GM18505 (cell line): Measurements from ENCODE around the gene TSPAN7.

Experiments
- ATAC-seq: cut with Tn5 transposase; IDR thresholded peaks from one replicate; pipeline ENCODE4 v1.9.1; 2021; ENCODE audit not compliant: unreplicated experiment
- POLR2A ChIP-seq: IDR thresholded peaks from 4 replicates; pipeline ENCODE4 v1.6.1; 2011; ENCODE audit warnings: borderline replicate concordance; ENCODE audit not compliant: insufficient read depth, insufficient read length; ENCODE audit errors: extremely low read depth

The TSPAN7 gene

GRCh38 chrX:38601866-38602265 lies 40.5 kb downstream of the TSPAN7 start:
- TF ChIP-seq POLR2A = no peak
- ATAC-seq = no peak

DNA sequence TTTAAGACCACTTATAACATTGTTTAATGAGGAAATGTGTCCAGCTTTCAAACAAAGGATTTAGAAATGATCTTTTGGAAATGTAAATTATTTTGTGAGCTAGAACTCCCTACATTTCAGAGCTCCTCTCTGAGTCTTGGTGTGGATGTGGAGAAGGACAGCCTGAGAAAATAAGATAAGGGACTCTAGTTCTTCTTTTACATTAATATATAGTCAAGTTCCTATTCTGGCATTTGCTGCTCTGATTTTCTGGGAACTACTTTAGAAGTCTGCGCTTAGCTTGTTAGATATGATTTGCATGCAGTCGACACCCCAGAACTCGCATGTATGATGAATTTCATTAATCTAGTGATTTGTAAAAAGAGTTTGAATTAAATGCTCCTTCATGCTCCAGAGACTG lies 45.5 kb downstream of the TSPAN7 start:
- ATAC-seq = no peak
- no peak for TF ChIP-seq POLR2A

- TF ChIP-seq POLR2A = no peak
- ATAC-seq = no peak
Observed at GRCh38 chrX:38607976-38608375, 46.6 kb downstream of the TSPAN7 start.

DNA sequence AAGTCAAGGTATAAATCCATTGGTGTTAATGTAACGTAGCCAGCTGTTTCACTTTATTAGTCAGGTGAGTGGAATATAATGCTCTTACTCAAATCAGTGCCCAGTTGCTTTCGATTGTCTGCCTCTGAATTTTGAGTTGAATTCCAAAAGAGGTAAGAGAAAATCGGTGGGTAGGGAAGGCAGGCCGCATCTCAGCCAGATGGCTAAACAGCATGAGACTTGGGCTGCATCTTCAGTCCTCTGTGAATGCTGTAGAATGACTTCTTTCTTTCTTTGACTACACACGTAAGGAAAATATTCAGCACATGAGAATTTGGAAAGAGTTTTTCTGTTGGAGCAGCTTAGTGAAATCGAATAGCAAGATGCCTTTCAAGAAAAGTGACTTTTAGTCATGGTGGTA lies 49.5 kb downstream of the TSPAN7 start:
- no peak for ATAC-seq
- TF ChIP-seq POLR2A = no peak

DNA sequence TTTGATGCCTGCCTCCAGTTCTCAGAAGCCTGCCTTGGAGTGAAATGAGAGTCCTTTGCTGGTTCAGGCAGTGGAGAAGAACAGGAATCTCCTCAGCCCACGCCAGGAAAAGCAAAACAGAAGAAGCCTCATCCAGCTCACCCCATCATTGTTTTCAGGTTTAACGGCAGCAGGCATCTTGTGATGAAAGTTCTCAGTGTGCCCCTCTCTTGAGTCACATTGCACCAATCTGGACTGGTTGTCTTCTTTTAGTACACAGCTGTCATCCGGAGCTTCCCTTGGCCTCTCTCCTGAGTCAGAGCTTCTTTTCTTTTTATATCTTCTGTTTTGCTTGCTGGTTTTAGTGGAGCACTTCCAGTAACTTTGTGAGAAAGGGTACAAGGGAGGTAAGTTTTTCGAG lies 50.9 kb downstream of the TSPAN7 start:
- TF ChIP-seq POLR2A = no peak
- no peak for ATAC-seq

DNA sequence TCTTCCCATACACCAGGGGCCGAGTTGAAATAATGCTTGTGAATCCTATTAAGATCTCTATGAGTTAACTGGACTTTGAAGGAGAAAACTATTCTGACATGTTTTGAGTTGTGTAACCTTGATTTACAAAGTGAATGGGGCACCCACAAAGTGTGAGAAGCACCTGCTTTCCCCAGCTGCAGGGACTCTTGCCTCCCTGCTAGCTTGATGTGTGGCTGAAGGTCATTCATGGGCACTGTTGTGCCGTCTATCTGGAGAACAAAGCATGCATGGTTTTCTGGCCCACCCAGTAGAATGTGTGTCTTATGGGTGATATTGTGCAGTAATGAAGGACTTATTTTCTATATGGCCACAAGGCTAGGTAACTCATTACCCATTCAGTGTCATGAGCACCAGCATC lies 53.1 kb downstream of the TSPAN7 start:
- no peak for ATAC-seq
- no peak for TF ChIP-seq POLR2A

GRCh38 chrX:38616904-38617303 lies 55.6 kb downstream of the TSPAN7 start:
- TF ChIP-seq POLR2A = no peak

GRCh38 chrX:38618180-38618579 lies 56.8 kb downstream of the TSPAN7 start:
- TF ChIP-seq POLR2A = no peak

More at GRCh38 chrX:38616904-38617303, 55.6 kb downstream of the TSPAN7 start:
- no peak for ATAC-seq

DNA sequence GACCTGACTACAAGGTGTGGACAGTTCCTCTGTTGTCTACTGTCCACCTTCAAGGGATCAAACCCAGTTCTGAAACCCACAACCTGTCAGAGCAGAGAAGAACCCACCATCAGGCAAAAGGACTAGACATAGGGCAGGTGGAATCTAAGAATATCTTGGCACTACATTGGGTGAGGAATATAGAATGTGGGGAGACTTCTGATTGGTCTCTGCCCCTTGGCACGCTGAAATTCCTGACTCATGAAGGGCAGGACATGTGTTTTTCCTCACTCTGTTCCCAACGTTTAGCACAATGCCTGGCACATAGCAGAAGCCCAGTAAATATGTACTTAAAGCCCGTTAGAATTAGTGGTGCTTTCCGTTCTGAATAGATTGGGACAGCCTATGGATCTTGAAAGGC lies 59.3 kb downstream of the TSPAN7 start:
- no peak for TF ChIP-seq POLR2A

More at GRCh38 chrX:38618180-38618579, 56.8 kb downstream of the TSPAN7 start:
- ATAC-seq = no peak

DNA sequence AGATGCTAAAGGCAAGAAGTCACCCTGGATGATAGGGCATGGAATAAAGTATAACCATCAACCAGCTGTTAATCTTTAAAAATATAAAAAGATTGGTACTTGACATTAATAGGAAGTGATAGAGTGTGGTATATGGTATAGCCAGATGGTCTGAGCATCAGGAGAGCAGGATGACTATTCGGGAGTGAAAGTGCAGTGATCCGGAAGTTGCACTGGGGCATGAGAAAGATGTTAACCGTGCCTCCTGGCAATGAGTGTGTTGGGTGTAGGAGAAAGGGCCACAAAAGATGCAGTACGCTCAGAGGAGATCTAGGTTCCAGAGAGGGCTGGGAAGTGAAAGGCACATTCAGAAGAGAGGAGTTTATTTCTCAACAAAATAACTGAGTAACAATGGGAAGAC lies 65.0 kb downstream of the TSPAN7 start:
- no peak for TF ChIP-seq POLR2A
- no peak for ATAC-seq

More for the DNA sequence above, 59.3 kb downstream of the TSPAN7 start:
- no peak for ATAC-seq

GRCh38 chrX:38627683-38628082 lies 66.3 kb downstream of the TSPAN7 start:
- peak; percentile 79 for ATAC-seq
- no peak for TF ChIP-seq POLR2A

DNA sequence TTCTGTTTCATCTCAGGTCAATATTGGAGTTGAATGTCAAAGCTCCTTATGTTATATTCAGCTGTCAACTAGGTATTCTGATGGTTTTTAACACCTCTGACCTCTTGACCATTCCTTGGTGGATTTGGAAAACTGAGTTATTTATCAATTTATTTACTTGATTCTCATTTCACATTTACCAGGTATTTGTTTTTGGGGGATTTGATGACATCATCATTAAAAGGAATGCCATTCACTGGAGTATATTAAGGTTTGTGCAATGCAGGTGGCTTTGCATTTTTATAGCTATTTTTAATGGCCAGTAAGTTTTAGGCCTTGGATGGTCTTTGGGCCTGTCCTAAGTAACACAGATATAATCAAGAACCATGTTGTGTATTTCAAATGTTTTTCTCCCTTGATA lies 67.2 kb downstream of the TSPAN7 start:
- no peak for TF ChIP-seq POLR2A
- no peak for ATAC-seq

GRCh38 chrX:38632516-38632915 lies 71.2 kb downstream of the TSPAN7 start:
- TF ChIP-seq POLR2A = no peak

DNA sequence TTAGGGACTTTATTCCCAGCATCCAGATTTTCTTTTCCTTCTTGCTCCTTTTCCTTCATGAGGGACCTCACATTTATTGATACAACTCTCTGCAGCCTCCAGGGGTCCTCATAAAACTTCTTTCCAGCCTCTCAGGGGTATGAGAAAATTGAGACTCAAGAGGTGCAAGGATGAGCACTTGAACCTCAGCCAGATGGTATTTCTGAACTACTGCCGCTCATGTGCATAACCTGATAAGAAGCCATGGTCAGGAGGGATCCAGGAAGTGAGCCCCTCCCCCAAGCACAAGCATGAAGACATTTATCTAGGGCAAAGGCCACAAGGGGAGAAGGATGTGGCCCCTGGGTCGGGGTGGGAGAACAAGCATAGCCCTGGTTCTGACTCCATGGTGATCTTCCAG lies 73.3 kb downstream of the TSPAN7 start:
- no peak for ATAC-seq
- TF ChIP-seq POLR2A = no peak

More at GRCh38 chrX:38632516-38632915, 71.2 kb downstream of the TSPAN7 start:
- ATAC-seq = no peak
